ENCODE results near the gene PLXNB2. TPM values are rescaled to one million over a fixed set of nuclear protein-coding genes. Genes with fewer than 3 reads are reported as not detected.

Gene PLXNB2
- polyA plus RNA-seq, 3 donors: 38.2 to 368 (median 70.5) TPM

- Histone ChIP-seq H3K27me3 (ENCODE audit: control insufficient read depth in 2 of 2, insufficient read depth in 2 of 2, low read length in 2 of 2) (no peaks in the 10 kb centered on the region), H3K9ac (ENCODE audit: insufficient read depth, low read length, poor library complexity, severe bottlenecking) (no peak overlapping the region), H3K9me3 (replicated peaks in 1 of 2; ENCODE audit: control insufficient read depth in 1 of 2, insufficient read depth in 1 of 2, low read length in 2 of 2) (no peaks in the 10 kb centered on the region), H3K36me3 (replicated peaks in 1 of 2; ENCODE audit: control insufficient read depth in 1 of 2, insufficient read depth in 2 of 2, low read length in 2 of 2) (peaks cover 5 to 10% of the 10 kb centered on the region in 2 donors), H3K27ac (ENCODE audit: low read depth in 1 of 2, low read length in 2 of 2) (no peak overlapping the region), H3K4me3 (replicated peaks in 1 of 3; ENCODE audit: low read depth in 2 of 3, low read length in 3 of 3) (no peak overlapping the region), H4K20me1 (ENCODE audit: insufficient read depth, low read length) (peaks cover 17% of the 10 kb centered on the region), H2AFZ (ENCODE audit: insufficient read depth, low read depth, low read length, poor library complexity, severe bottlenecking) (no peak overlapping the region), H3K4me2 (replicated peaks; ENCODE audit: extremely low read depth, low read length, poor library complexity, severe bottlenecking) (no peak overlapping the region), H3K4me1 (ENCODE audit: control insufficient read depth in 1 of 2, insufficient read depth in 2 of 2, low read length in 2 of 2) (peaks cover 21 to 32% of the 10 kb centered on the region in 2 donors), H3K79me2 (ENCODE audit: insufficient read depth, low read length) (peaks cover 15% of the 10 kb centered on the region)
- Mint-ChIP-seq H3K36me3 (no peaks in the 10 kb centered on the region), H3K9me3 (no peaks in the 10 kb centered on the region), H3K4me1 (peaks cover 13% of the 10 kb centered on the region), H3K27me3 (ENCODE audit: low read depth in 3 of 3) (peaks cover 0 to 2% (median 2%) of the 10 kb centered on the region in 3 donors), H3K27ac (peak overlapping the region in 1 of 7 donors; percentile 79), H3K4me3 (no peak overlapping the region)
- no peak for TF ChIP-seq CTCF (IDR thresholded peaks at IDR 0.05)
- intact Hi-C loops (cut with micrococcal nuclease): loop anchor here (5.0 kb wide), 2 partner anchors 244 to 369 kb away; no protein-coding TSS in a partner anchor
- 94% methylated on average over 20 of the region's 22 CpGs for WGBS (ENCODE audit: insufficient coverage)
- DNase-seq: no peak
Observed at GRCh38 chr22:50253046-50253915, 54.2 kb downstream of the PLXNB2 start.

GRCh38 chr22:50252082-50253045 lies 55.1 kb downstream of the PLXNB2 start:
- Histone ChIP-seq H3K9me3 (replicated peaks in 1 of 2; ENCODE audit: control insufficient read depth in 1 of 2, insufficient read depth in 1 of 2, low read length in 2 of 2) (no peaks in the 10 kb centered on the region), H4K20me1 (ENCODE audit: insufficient read depth, low read length) (peaks cover 17% of the 10 kb centered on the region), H3K36me3 (replicated peaks in 1 of 2; ENCODE audit: control insufficient read depth in 1 of 2, insufficient read depth in 2 of 2, low read length in 2 of 2) (peaks cover 5 to 19% of the 10 kb centered on the region in 2 donors), H3K9ac (ENCODE audit: insufficient read depth, low read length, poor library complexity, severe bottlenecking) (peak overlapping the region; percentile 80), H3K4me3 (replicated peaks in 1 of 3; ENCODE audit: low read depth in 2 of 3, low read length in 3 of 3) (peak overlapping the region; percentile 72 to 96 (median 92)), H3K27ac (ENCODE audit: low read depth in 1 of 2, low read length in 2 of 2) (no peak overlapping the region), H3K4me1 (ENCODE audit: control insufficient read depth in 1 of 2, insufficient read depth in 2 of 2, low read length in 2 of 2) (peaks cover 30 to 41% of the 10 kb centered on the region in 2 donors), H3K4me2 (replicated peaks; ENCODE audit: extremely low read depth, low read length, poor library complexity, severe bottlenecking) (peak overlapping the region; percentile 99), H3K79me2 (ENCODE audit: insufficient read depth, low read length) (peaks cover 16% of the 10 kb centered on the region), H3K27me3 (ENCODE audit: control insufficient read depth in 2 of 2, insufficient read depth in 2 of 2, low read length in 2 of 2) (no peaks in the 10 kb centered on the region), H2AFZ (ENCODE audit: insufficient read depth, low read depth, low read length, poor library complexity, severe bottlenecking) (peak overlapping the region; percentile 93)
- intact Hi-C loops (cut with micrococcal nuclease): loop anchor here (5.0 kb wide), 2 partner anchors 245 to 370 kb away; no protein-coding TSS in a partner anchor
- peak overlapping the region; percentile 83 to 85 for H3K4me3 Mint-ChIP-seq
- H3K36me3 Mint-ChIP-seq: peaks cover 3 to 6% of the 10 kb centered on the region in 2 donors
- H3K4me1 Mint-ChIP-seq: peaks cover 19% of the 10 kb centered on the region
- 55% methylated on average over 21 of the region's 25 CpGs for WGBS (ENCODE audit: insufficient coverage)
- H3K27ac Mint-ChIP-seq: peak overlapping the region in 1 of 7 donors; percentile 58
- peaks cover 0 to 2% (median under 1%) of the 10 kb centered on the region in 3 donors for H3K27me3 Mint-ChIP-seq (ENCODE audit: low read depth in 3 of 3)
- TF ChIP-seq CTCF (IDR thresholded peaks at IDR 0.05): peak; percentile 68
- no peaks in the 10 kb centered on the region for H3K9me3 Mint-ChIP-seq
- DNase-seq: peak; percentile 50 to 58 (median 52)
